GM19397 (cell line): ENCODE measurements around the gene DYRK1A.

Source experiments
- ATAC-seq: cut with Tn5 transposase; IDR thresholded peaks from one replicate; pipeline ENCODE4 v1.9.1; 2021; ENCODE audit warnings: mild to moderate bottlenecking, moderate library complexity; ENCODE audit not compliant: unreplicated experiment

Gene DYRK1A

DNA sequence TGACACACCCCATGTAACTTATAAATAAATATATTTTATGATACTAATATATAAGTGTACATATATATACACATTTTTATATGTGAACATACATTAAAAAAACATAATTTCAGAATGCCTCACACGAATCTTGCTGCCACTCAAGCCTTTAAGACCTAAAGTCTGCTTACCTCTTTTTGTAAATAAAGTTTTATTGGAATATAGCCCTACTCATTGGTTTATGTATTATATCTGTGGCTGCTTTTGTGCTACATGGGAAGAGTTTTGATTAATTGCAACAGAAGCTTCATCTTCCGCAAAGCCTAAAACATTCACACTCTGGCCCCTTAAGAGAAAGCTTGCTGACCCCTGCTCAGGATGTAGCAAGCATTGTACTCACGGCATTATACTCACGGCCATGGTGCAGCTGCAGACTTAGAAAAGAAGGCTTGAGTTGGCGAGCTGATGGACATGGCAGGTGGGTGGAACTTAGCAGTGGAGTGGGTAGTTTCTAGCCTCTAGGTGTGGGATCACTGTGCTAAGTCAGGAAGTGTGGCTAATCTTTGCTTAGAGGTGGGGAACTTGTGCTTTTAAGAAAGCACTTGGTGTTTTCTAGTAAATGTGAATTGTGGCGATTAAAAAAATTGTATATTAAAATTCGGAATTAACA, 80.8 kb downstream of the DYRK1A start:
- no peak for ATAC-seq

DNA sequence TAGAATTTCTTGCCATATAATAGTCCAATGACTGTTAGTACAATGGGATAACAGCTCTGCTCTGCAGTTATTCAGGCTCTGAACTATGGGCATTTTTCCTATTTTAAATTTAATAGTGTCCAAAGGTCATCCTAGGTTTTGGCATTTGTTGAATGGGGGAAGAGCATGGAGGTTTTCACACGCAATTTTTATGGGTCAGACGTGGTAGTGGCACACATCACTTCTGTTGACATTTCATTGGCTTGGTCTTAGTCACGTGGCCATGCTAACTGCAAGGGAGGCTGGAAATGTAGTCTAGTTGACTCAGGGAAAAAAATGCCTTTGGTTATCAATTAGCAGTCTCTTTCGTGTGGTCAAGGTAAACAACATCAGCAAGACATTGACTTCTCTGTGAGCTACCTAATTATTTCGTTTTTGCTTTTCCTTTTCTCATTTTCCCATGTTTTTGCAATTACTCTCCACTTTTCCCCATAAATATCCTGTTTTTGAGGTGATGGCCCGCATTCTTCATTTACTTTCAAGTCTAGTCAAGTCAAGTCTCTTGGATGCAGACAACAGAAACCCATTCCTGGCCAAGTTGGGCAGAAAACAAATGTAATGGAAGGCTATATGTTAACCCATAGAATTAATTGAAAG, 82.8 kb downstream of the DYRK1A start:
- no peak for ATAC-seq

DNA sequence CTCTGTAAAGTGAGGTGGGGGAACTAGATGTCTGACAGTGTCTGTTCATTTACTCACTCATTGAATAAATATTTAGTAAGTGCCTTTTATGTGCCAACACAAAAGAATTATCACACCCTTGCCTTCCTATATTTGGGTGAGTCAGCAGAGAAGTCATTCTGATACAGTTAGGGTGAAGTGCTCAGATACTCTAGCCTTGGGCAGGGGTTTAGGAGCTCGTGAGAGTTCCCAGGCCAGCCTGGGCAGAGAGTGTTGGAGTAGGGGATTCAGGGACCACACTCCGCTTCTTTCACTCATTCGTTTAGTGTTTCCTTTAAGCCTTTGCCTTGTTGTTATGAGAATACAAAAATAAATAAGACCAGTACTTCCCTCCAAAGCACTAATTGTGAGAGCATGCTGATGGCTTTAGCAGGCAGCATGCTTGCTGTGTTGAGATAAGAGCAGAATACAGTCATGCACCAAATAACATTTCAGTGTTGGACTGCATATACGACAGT, 83.9 kb downstream of the DYRK1A start:
- ATAC-seq: no peak

DNA sequence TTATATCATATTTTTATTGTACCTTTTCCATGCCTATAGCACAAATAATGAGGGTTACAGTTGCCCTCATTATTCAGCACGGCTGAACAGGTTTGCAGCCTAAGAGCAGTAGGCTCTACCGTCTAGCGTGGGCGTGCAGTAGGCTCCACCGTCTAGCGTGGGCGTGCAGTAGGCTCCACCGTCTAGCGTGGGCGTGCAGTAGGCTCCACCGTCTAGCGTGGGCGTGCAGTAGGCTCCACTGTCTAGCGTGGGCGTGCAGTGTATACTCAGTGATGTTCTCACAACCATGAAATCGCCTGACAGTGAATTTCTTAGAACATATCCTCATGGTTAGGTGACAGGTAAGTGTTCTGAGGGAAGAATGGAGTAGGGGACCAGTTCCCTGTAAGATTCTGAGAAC, 84.9 kb downstream of the DYRK1A start:
- no peak for ATAC-seq

DNA sequence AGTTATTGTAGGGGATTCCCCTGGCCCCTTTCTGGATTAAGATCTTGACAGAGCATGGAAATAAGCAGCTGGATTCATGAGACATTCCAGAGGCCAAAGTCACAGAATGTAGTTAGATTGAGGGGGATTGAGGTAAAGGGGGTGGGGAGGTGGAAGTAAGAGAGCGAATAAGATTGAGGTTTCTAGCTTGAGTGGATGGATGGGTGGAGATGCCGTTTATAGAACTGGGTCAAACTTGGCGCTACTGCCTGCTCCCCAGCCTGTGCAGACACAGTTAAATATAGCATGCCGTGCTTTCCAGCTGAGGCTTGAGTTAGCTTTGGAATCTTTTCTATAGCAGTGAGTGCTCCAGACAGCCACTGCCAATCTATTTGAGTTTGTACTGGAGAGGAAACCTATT, 85.7 kb downstream of the DYRK1A start:
- ATAC-seq: no peak

DNA sequence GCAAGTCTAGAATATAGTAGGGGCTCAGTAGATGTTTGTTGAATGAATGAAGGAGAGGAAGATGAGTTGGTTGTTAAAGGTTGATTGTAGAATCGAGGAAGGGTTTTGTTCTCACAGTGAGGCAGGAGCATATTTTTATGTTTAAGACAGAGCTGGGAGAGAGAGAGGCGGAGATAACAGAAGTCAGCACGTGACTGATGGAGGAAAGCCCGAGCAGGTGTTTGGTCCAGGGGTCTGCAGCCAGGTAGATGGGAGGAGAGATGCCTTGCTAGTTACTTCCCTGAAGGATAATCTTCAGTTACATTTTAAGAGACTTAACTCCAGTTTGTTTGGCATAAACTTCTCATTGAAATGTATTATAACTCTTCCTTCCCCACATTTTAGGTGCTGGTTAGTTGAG, 86.8 kb downstream of the DYRK1A start:
- no peak for ATAC-seq

DNA sequence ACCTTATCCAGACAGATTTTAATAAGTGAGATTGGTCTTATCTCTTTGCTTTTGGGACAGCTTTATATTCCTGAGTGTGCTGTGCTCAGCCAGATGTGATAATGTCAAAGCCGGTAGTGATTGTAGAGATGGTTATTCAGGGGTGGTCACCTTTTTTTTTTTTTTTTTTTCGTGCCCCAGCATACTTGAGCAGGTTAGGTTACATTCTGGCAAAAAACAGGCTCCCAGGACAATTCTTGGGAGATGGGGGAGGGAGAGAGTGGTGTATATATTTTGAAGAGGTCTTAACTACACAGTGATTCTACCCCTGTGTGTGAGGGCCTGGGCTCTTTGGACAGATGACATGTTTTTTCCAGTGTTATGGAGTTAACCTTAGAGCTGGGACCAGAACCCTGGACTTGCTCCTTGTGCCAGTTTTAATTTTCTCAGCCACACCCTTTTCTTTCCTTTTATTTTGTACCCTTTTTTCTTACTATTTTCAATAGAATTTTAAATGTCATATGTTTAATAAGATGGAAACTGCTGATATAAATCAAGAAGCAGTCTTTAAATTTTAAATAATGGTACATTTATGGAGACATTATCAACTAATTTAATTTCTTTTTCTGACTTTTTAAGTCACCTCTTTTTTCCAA, 88.4 kb downstream of the DYRK1A start:
- ATAC-seq: no peak

DNA sequence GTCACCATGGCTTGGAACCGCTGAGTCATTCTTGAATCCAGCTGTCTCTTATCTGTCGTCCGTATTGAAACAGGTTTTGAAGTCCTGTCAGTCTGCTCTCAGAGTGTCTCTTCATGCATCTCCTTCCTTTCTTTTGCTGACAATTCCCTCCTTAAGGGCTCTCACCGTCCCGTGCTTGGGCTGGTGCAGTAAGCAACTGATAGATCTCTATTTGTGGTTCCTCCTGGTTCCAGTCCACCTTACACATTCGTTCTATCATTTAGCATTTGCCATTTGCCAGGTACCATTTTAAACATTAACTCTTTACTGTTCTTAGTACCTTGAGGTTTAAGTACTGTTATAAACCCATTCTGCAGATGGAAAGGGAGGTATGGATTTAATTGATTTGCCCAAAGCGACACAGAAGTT, 88.9 kb downstream of the DYRK1A start:
- no peak for ATAC-seq

DNA sequence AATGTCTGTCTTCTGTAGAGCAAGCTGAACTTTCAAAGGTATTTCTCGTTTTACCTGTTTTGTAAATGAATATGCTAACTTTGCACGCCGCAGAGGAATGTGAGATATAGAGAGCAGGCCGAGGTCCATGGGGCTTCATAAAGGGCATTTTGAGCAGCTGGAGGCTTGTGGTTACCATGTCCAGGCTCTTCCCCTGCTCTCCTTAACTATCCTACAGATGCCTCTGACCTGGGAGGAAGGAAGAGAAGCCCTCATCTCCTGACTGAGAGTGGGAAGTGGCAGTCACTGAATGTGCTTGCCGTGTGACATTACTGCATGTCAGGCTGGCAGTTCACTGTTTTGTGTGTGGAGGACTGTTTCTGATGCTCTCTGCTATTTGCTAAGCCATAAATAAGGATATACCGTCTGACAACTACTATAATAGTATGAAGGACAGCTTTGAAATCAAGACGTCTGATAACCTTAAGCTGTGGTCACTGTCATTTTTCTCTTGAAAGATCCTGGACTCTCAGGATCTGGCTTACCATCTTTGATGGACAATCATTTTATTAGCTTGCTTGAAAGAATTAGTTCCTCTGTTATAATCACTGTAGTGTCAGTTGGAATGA, 92.2 kb downstream of the DYRK1A start:
- ATAC-seq: no peak

DNA sequence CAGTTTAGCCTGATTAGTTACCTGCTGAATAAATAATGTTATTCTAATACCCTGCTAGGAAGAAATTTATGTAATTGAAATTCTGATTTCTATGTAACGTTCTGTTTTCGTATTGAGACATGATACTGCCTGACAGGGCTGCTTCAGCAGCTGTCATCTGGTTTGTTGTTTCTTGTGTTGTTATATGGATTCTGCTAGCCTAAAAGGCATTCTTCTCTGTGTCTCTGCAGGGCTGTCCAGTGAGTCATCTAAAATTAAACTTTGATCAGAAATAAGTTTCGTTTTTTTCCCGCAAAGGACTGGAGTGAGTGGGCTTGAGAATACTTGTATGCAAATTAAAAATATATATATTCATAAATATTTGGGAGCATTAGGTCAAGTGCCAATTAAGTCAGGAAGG, 93.0 kb downstream of the DYRK1A start:
- no peak for ATAC-seq

DNA sequence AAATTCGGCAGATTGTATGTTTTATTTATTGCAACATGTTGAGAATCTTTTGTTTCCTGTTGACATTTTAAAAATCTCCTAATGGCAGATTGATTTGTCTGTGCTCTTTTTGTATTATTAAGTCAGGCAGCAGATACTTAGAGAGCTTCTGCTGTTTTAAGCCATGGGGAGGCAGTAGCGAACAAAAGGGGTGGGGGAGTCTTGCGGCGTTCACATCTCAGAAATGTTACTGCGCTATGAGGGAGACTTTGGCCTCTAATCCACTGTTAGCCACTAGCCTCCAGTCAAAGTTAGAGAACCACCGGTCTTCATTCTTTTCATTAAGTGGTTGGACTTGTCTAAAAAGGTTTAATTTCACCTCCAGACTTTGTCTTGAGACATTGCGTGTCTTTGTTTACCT, 93.6 kb downstream of the DYRK1A start:
- no peak for ATAC-seq

DNA sequence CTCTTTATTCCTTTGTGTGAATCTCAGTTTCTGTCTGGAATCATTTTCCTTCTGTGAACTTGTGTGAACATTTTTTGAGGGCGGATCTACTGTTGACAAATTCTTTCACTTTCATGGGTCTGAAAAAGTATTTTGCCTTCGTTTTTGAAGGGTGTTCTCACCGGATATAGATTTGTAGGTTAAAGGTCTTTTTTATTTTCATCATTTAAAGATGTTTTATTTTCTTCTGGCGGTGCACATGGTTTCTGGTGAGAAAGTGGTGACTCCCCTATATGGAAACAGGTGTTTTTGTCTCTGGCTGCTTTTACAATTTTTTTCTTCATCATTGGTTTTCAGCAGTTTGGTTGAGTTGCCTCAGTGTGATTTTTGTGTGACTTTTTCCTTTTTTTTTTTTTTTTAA, 94.9 kb downstream of the DYRK1A start:
- no peak for ATAC-seq

DNA sequence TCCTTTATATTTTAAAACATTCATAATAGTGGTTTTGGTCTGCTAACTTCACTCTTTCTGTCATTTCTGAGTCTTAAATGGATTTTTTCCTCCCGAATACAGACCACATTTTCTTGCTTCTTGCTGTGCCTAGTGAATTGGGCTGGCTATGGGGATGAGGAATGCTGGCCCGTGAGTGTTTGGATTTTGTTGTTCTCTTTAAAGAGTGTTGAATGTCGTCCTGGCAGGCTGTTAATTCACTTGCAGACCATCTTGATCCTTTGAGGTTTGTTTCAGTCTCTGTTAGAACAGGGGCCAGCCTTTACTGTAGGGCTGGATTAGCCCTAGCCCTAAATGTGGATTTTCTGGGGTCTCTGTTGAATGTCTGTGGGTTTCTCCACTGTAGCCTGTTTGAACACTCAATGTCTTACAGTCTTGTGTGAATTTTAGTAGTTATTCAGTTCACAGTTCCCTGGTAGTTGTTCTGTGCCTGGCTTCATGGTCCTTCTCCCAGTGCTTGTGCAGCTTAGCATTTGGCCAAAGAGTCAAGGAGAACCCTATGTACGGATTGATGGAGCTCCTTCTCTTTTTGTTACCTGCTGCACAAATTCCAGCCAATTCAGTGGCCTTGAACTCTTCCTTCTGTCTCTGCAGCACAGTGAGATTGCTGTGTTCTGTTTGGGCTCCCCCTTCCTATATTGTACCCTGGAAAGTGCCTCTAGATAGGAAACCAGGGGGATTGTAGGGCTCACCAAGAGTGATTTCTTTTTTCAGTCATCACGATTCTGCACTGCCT, 95.7 kb downstream of the DYRK1A start:
- ATAC-seq: no peak

DNA sequence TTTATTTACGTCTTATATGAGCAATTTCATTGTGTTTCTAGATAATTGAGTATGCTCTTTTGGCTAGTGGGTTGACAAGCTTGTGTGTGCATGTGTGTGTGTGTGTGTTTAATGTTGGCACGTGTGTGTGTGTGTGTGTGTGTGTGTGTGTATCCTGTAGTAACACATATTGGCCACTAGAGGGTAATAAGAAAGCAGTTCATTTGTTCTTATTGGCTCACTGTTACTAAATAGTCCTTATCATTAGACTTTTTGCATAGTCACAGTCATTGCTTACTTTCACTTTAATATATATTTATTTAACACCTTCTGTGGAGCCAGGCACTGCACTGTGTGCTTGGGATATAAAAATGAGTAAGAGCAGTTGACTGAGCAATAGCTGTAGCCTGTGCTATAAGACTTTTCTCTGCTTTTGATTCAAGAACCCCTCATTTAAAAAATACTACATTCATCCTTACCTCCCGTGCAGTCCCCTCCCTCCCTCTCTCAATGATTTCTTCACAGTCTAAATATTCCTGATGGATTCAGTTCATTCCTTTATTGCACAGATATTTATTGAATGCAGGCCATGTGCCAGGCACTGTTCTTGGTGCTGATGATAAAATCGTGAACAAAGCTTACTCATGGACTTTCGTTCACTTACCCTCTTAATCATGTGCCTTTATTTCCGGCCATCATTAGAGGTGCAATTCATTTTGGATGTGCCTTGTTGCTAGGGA, 96.7 kb downstream of the DYRK1A start:
- no peak for ATAC-seq

DNA sequence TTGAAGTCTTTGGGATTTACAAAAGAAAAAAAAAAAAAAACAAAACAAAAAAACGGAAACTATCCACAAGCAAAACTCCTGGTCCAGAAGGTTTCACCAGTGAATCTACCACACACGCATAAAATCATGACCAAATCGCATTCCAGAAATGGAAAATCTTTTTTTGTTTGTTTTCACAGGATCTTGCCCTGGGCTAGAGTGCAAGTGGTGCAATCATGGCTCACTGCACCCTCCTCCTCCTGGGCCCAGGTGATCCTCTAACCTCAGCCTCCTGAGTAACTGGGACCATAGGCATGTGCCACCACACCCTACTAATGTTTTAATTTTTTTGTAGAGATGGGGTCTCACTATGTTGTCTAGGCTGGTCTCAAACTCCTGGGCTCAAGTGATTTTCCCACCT, 100.5 kb downstream of the DYRK1A start:
- no peak for ATAC-seq

DNA sequence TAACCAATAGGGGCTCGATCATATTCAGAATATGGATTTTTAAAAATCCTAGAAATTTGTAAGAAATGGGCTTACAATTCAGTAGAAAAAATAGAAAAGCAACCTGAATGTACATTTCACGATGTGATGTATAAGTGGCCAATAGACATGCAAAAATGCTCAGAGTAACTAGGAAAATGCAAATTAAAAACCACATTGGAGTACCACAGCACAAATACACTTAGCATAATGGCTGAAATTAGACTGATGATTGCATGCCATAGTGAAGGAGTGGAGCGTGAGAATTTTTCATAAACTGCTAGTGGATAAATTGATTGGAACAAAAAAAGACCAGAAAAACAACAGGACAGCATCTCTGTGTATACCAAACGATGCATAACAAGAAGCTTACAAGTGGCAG, 102.3 kb downstream of the DYRK1A start:
- ATAC-seq: no peak

DNA sequence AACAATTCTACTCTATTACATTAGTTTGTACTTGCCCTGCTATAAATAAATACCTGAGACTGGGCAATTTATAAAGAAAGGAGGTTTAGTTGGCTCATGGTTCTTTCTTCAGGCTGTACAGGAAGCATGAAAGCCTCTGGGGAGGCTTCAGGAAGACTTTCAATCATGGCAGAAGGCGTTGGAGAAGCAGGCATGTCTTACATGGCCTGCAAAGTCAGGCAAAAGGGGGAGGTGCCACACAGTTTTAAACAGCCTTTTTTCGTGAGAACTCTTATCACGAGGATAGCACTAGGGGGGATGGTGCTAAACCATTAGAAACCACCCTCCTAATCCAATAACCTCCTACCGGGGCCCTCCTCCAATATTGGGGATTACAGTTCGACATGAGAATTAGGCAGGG, 102.9 kb downstream of the DYRK1A start:
- ATAC-seq: no peak

DNA sequence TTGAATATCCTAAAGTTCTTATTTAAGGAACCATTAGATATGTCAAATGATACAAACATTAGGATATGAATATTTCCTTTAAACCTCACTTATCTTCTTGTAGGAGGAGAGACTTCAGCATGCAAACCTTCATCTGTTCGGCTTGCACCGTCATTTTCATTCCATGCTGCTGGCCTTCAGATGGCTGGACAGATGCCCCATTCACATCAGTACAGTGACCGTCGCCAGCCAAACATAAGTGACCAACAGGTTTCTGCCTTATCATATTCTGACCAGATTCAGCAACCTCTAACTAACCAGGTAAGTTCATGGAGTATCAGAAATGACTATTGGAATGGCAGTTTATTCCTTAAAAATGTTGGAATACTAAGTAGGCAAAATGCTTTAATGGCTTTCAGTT, 106.0 kb downstream of the DYRK1A start:
- ATAC-seq: no peak

DNA sequence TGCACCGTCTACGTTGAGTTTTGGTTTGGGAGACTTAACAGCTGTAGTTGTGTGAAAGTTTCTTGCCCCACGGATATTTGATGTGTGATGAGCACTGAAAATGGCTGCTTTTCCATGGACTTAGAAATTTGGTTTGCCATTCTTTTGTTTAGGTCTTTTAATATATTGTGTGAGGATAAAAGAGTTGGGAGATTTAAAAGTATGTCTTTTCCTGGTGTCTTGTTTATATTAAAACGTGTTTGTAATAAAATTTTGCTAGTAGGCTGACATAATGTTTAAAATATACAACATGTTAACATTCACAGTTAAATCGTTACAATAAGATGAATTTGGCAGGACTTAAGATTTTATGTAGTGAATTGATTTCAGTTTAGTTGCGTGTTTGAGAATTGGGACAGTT, 106.9 kb downstream of the DYRK1A start:
- ATAC-seq: no peak

DNA sequence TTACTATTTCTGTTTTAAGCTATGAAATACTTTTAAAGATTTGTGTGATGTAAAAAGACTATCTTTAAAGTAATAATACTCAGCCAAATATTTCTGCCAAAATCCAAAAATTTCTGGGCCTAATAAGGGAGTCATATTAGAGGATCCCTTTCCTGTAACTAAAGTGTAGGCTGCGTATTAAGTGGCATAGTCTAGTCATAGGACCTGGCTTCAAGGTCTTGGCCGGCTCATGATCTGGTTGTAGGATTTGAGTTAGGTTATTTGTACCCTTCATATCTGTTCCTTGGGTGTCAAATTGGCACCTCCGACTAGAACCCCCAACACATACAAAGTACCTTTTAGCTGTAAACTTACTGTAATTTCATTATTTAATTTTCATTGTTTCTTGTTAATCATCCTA, 107.8 kb downstream of the DYRK1A start:
- ATAC-seq: no peak
